Endothelial cell of umbilical vein (primary cell): Measurements from ENCODE around the gene FAM98C. TPM values are rescaled to one million over a fixed set of nuclear protein-coding genes. Genes with fewer than 3 reads are reported as not detected.

Experiments used
- BruUV-seq: library from RNA; stranded (reverse); fragments of 400-500 nt; replicated peaks from 2 replicates; lab custom pipeline; 2021; lab: Mats Ljungman, UMichigan
- CTCF ChIA-PET: fragments of 300-600, 350-600 bp; sonication (Branson Sonifier 250); formaldehyde crosslinking; loops from one replicate; lab custom pipeline; 2021; ENCODE audit warnings: antibody characterized with exemption, inconsistent platforms; lab: Charles Lee
- POLR2A ChIA-PET: fragments of 300-600, 350-600 bp; sonication (Branson Sonifier 250); formaldehyde crosslinking; loops from one replicate; lab custom pipeline; 2021; ENCODE audit warnings: antibody characterized with exemption, inconsistent platforms; lab: Charles Lee
- DNase-seq: peaks from one replicate; pipeline ENCODE4 v3.0.0-alpha.2; 2011; ENCODE audit warnings: low read depth, low spot score
- FAIRE-seq: peaks from 2 replicates; lab custom pipeline; 2011; peaks lifted over from hg19 to GRCh38; lab: Jason Lieb, UNC
- H2AFZ ChIP-seq: 2 replicates; pipeline ENCODE4 v1.6.0; 2012; ENCODE audit warnings: low read depth, low read length, control low read depth, inconsistent platforms
- H3K27ac ChIP-seq: 2 replicates; pipeline ENCODE4 v1.5.1; 2011; ENCODE audit warnings: low read depth, mild to moderate bottlenecking, control low read depth, low read length, moderate library complexity; ENCODE audit not compliant: insufficient read depth
- H3K27me3 ChIP-seq, 2 experiments: 2 replicates each; pipeline versions ENCODE4 v1.6.0 to v1.6.1; 2011; ENCODE audit warnings: low read length in 2 of 2, mixed read lengths in 1 of 2; ENCODE audit not compliant: control insufficient read depth in 2 of 2, insufficient read depth in 2 of 2
- H3K36me3 ChIP-seq, 2 experiments: 2 replicates in 1 of 2; 3 replicates in 1 of 2; pipeline ENCODE4 v1.5.1; 2011; ENCODE audit warnings: low read length in 2 of 2, mild to moderate bottlenecking in 1 of 2, moderate library complexity in 1 of 2; ENCODE audit not compliant: control insufficient read depth in 2 of 2, insufficient read depth in 2 of 2; ENCODE audit errors: extremely low read depth in 1 of 2
- H3K4me1 ChIP-seq: 3 replicates; pipeline ENCODE4 v1.5.1; 2011; ENCODE audit warnings: mild to moderate bottlenecking, low read length; ENCODE audit not compliant: control insufficient read depth, insufficient read depth; ENCODE audit errors: extremely low read depth
- H3K4me2 ChIP-seq: 2 replicates; pipeline ENCODE4 v1.6.1; 2011; ENCODE audit warnings: low read length, control low read depth, mixed read lengths; ENCODE audit not compliant: insufficient read depth
- H3K4me3 ChIP-seq, 3 experiments: fragments of 200-600 bp in 1 of 3; sonication (generic), shearing (Covaris generic) in 1 of 3; replicated peaks in 1 of 3; 2 replicates each; pipeline ENCODE4 v1.5.1; 2011 to 2016; ENCODE audit warnings: control low read depth in 3 of 3, low read length in 3 of 3, mild to moderate bottlenecking in 2 of 3, inconsistent platforms in 1 of 3, low read depth in 1 of 3, moderate library complexity in 1 of 3; ENCODE audit not compliant: insufficient read depth in 1 of 3
- H3K79me2 ChIP-seq: 2 replicates; pipeline ENCODE4 v1.6.0; 2012; ENCODE audit warnings: low read length, inconsistent platforms; ENCODE audit not compliant: control insufficient read depth, insufficient read depth
- H3K9ac ChIP-seq: replicated peaks from 2 replicates; pipeline ENCODE3; 2011; ENCODE audit warnings: low read length, control low read depth; ENCODE audit not compliant: insufficient read depth; ENCODE audit errors: extremely low read depth
- H3K9me1 ChIP-seq: replicated peaks from 3 replicates; pipeline ENCODE4 v1.6.0; 2011; ENCODE audit warnings: mild to moderate bottlenecking, low read length; ENCODE audit not compliant: control insufficient read depth, insufficient read depth; ENCODE audit errors: extremely low read depth
- H3K9me3 ChIP-seq: replicated peaks from 2 replicates; pipeline ENCODE4 v1.5.1; 2012; ENCODE audit warnings: low read length, inconsistent platforms; ENCODE audit not compliant: control insufficient read depth, insufficient read depth
- H4K20me1 ChIP-seq: replicated peaks from 2 replicates; pipeline ENCODE3; 2011; ENCODE audit warnings: mild to moderate bottlenecking, low read length; ENCODE audit not compliant: control insufficient read depth, insufficient read depth; ENCODE audit errors: extremely low read depth
- CTCF ChIP-seq, 2 donors: IDR thresholded peaks; 1 replicate in 1 of 2; 2 replicates in 1 of 2; pipeline ENCODE4 v1.5.1; 2011; ENCODE audit warnings: low read length in 2 of 2, mild to moderate bottlenecking in 2 of 2, moderate library complexity in 2 of 2, control low read depth in 1 of 2, inconsistent platforms in 1 of 2, low read depth in 1 of 2; ENCODE audit not compliant: insufficient read depth in 1 of 2; ENCODE audit errors: extremely low read depth in 1 of 2
- EZH2 ChIP-seq: IDR thresholded peaks from 2 replicates; pipeline ENCODE4 v1.6.1; 2012; ENCODE audit warnings: borderline replicate concordance, low read depth, mild to moderate bottlenecking, moderate library complexity, low read length, inconsistent platforms; ENCODE audit not compliant: severe bottlenecking
- FOS ChIP-seq: IDR thresholded peaks from 2 replicates; pipeline ENCODE4 v1.6.1; 2011; ENCODE audit warnings: mild to moderate bottlenecking, low read length, moderate library complexity, borderline replicate concordance; ENCODE audit not compliant: insufficient read depth
- GATA2 ChIP-seq: IDR thresholded peaks from 2 replicates; pipeline ENCODE4 v1.7.0; 2011; ENCODE audit warnings: low read depth, mild to moderate bottlenecking, moderate library complexity, mixed read lengths, low read length; ENCODE audit not compliant: insufficient read length, insufficient read depth
- JUN ChIP-seq: IDR thresholded peaks from 2 replicates; pipeline ENCODE4 v1.6.1; 2011; ENCODE audit warnings: borderline replicate concordance, low read depth; ENCODE audit not compliant: insufficient read length, insufficient read depth
- MAX ChIP-seq: IDR thresholded peaks from 2 replicates; pipeline ENCODE4 v1.6.1; 2011; ENCODE audit not compliant: insufficient read depth, insufficient read length
- MYC ChIP-seq: IDR thresholded peaks from one replicate; pipeline ENCODE4 v1.6.1; 2011; ENCODE audit warnings: mild to moderate bottlenecking, low read depth, low read length
- POLR2A ChIP-seq: IDR thresholded peaks from 2 replicates; pipeline ENCODE4 v1.6.1; 2012; ENCODE audit warnings: low read depth, mild to moderate bottlenecking, control low read depth, low read length
- POLR2AphosphoS5 ChIP-seq: IDR thresholded peaks from 2 replicates; pipeline ENCODE4 v1.6.1; 2012; ENCODE audit warnings: low read depth, mild to moderate bottlenecking, control low read depth, low read length, moderate library complexity; ENCODE audit not compliant: insufficient read depth
- dilution Hi-C: fragments of 300-500 bp; cut with MboI; formaldehyde crosslinking; loops from one replicate; pipeline ENCODE4 v1.15.0; 2019; ENCODE audit warnings: low sequenced_read_pairs; ENCODE audit not compliant: extremely low pct_ligation_motif_present
- intact Hi-C: fragments of 100-400 bp; cut with micrococcal nuclease; formaldehyde crosslinking; loops from one replicate; pipeline ENCODE4 v1.10.0; 2022
- polyA plus RNA-seq, 4 experiments: library from polyadenylated mRNA; depleted of rRNA in 3 of 4; stranded (reverse) in 3 of 4; unstranded in 1 of 4; fragments of >200 nt; gene quantifications; 2 replicates each; pipeline versions ENCODE4 v1.2.1 to v1.2.3, GENCODE V29; 2011 to 2012; ENCODE audit warnings: missing spikeins in 1 of 4
- total RNA-seq: library from RNA; stranded (reverse); gene quantifications from 2 replicates; pipeline ENCODE4 v1.2.3, GENCODE V29; 2021

The FAM98C gene
- total and polyA plus RNA-seq, 2 donors (not counting 3 experiments of a cell fraction or from before 2014, with no cell fraction given) = 12.6 to 13.0 TPM

GRCh38 chr19:38383184-38383583, 19.7 kb upstream of the FAM98C start:
- H3K9me3 ChIP-seq = no peaks in the 10 kb centered on the region
- H3K79me2 ChIP-seq = no peaks in the 10 kb centered on the region
- H4K20me1 ChIP-seq = no peaks in the 10 kb centered on the region
- CTCF ChIA-PET = interaction anchor here (1.3 kb wide), 1 partner anchor 241 kb away, joined by 4 read pairs; no protein-coding TSS in a partner anchor
- H3K27me3 ChIP-seq = no peaks in the 10 kb centered on the region
- FAIRE-seq (no peak), DNase-seq (no peak)
- H3K4me1 ChIP-seq = peaks cover 3% of the 10 kb centered on the region
- dilution Hi-C loops (no loop called here), intact Hi-C loops (no loop called here)
- H3K27ac ChIP-seq = no peak overlapping the region
- POLR2A ChIA-PET = no interaction called here
- H2AFZ ChIP-seq = no peak overlapping the region
- no peak overlapping the region for H3K4me3 ChIP-seq
- TSS peak; percentile 47 for BruUV-seq
- no peak for TF ChIP-seq FOS
- no peak overlapping the region for H3K4me2 ChIP-seq
- no peak overlapping the region for H3K9ac ChIP-seq
- no peaks in the 10 kb centered on the region for H3K9me1 ChIP-seq
- H3K36me3 ChIP-seq = peaks cover 12 to 35% of the 10 kb centered on the region in 2 experiments

- H3K36me3 ChIP-seq = peaks cover 12 to 35% of the 10 kb centered on the region in 2 experiments
- H4K20me1 ChIP-seq = no peaks in the 10 kb centered on the region
- POLR2A ChIA-PET = no interaction called here
- FAIRE-seq (no peak), DNase-seq (no peak)
- no peak overlapping the region for H3K4me2 ChIP-seq
- no peak overlapping the region for H3K27ac ChIP-seq
- dilution Hi-C loops = no loop called here
- H3K4me1 ChIP-seq = peaks cover 3% of the 10 kb centered on the region
- H3K9me1 ChIP-seq = no peaks in the 10 kb centered on the region
- H3K27me3 ChIP-seq = no peaks in the 10 kb centered on the region
- intact Hi-C loops = no loop called here
- CTCF ChIA-PET = interaction anchor here (1.0 to 2.5 kb wide), 6 partner anchors 8 to 481 kb away, joined by 4 to 21 read pairs (median 7); partner anchors contain the start of genes FAM98C and PSMD8
- H3K79me2 ChIP-seq = peaks cover under 1% of the 10 kb centered on the region
- no peak overlapping the region for H3K4me3 ChIP-seq
- BruUV-seq = no TSS peak
- TF ChIP-seq EZH2 (no peak), FOS (no peak), POLR2A (no peak), GATA2 (no peak), POLR2AphosphoS5 (no peak), CTCF (IDR thresholded peaks at IDR 0.05; ENCODE audit: extremely low read depth in 1 of 2, insufficient read depth in 1 of 2, low read depth in 1 of 2, low read length in 2 of 2) (no peak), MYC (no peak), JUN (no peak), MAX (no peak)
- H3K9ac ChIP-seq = no peak overlapping the region
- no peaks in the 10 kb centered on the region for H3K9me3 ChIP-seq
- H2AFZ ChIP-seq = no peak overlapping the region
Measured at GRCh38 chr19:38383743-38384142, 19.1 kb upstream of the FAM98C start.
